CD14-positive monocyte (primary cell): ENCODE measurements around the gene ABCA2. TPM values are rescaled to one million over a fixed set of nuclear protein-coding genes. Genes with fewer than 3 reads are reported as not detected.

Source experiments
- DNase-seq, 3 donors: peaks; one replicate each; pipeline ENCODE4 v3.0.0-alpha.2; 2011 to 2022
- H2AFZ ChIP-seq: 2 replicates; pipeline ENCODE4 v1.6.0; 2012; ENCODE audit warnings: mild to moderate bottlenecking, low read depth, low read length, inconsistent platforms; ENCODE audit not compliant: insufficient read depth, poor library complexity, severe bottlenecking
- H3K27ac ChIP-seq, 2 donors: 1 replicate in 1 of 2; 2 replicates in 1 of 2; pipeline ENCODE4 v1.5.1; 2012 to 2013; ENCODE audit warnings: low read length in 2 of 2, control low read depth in 1 of 2, inconsistent platforms in 1 of 2, low read depth in 1 of 2, mild to moderate bottlenecking in 1 of 2
- H3K27me3 ChIP-seq, 2 donors: one replicate each; pipeline versions ENCODE4 v1.6.0 to v1.6.1; 2011 to 2013; ENCODE audit warnings: low read length in 2 of 2; ENCODE audit not compliant: control insufficient read depth in 2 of 2, insufficient read depth in 2 of 2
- H3K36me3 ChIP-seq, 2 donors: replicated peaks in 1 of 2; 1 replicate in 1 of 2; 2 replicates in 1 of 2; pipeline versions ENCODE4 v1.5.1 to v1.6.1; 2012 to 2013; ENCODE audit warnings: low read length in 2 of 2, control low read depth in 1 of 2, inconsistent platforms in 1 of 2, mild to moderate bottlenecking in 1 of 2; ENCODE audit not compliant: insufficient read depth in 2 of 2, control insufficient read depth in 1 of 2
- H3K4me1 ChIP-seq, 2 donors: 1 replicate in 1 of 2; 2 replicates in 1 of 2; pipeline versions ENCODE4 v1.5.1 to v1.6.1; 2012 to 2013; ENCODE audit warnings: low read length in 2 of 2, control low read depth in 1 of 2, inconsistent platforms in 1 of 2, mild to moderate bottlenecking in 1 of 2, moderate library complexity in 1 of 2; ENCODE audit not compliant: insufficient read depth in 2 of 2, control insufficient read depth in 1 of 2
- H3K4me2 ChIP-seq: replicated peaks from 2 replicates; pipeline ENCODE3; 2012; ENCODE audit warnings: low read length, moderate library complexity, mild to moderate bottlenecking; ENCODE audit not compliant: poor library complexity, severe bottlenecking; ENCODE audit errors: extremely low read depth
- H3K4me3 ChIP-seq, 3 experiments: fragments of 200-600 bp in 1 of 3; sonication (generic) in 1 of 3; replicated peaks in 1 of 3; 1 replicate in 2 of 3; 2 replicates in 1 of 3; pipeline ENCODE4 v1.5.1; 2011 to 2013; ENCODE audit warnings: low read length in 3 of 3, mild to moderate bottlenecking in 3 of 3, control low read depth in 2 of 3, low read depth in 2 of 3, inconsistent platforms in 1 of 3, moderate library complexity in 1 of 3
- H3K79me2 ChIP-seq: 2 replicates; pipeline ENCODE4 v1.6.0; 2012; ENCODE audit warnings: mild to moderate bottlenecking, control low read depth, inconsistent platforms, low read length, moderate library complexity; ENCODE audit not compliant: insufficient read depth
- H3K9ac ChIP-seq: 2 replicates; pipeline ENCODE4 v1.6.0; 2017; ENCODE audit warnings: low read length, mild to moderate bottlenecking; ENCODE audit not compliant: insufficient read depth, poor library complexity, severe bottlenecking
- H3K9me3 ChIP-seq, 2 donors: replicated peaks in 1 of 2; 1 replicate in 1 of 2; 2 replicates in 1 of 2; pipeline versions ENCODE4 v1.5.1 to v1.6.1; 2012 to 2013; ENCODE audit warnings: low read length in 2 of 2, control low read depth in 1 of 2; ENCODE audit not compliant: control insufficient read depth in 1 of 2, insufficient read depth in 1 of 2
- H4K20me1 ChIP-seq: 2 replicates; pipeline ENCODE4 v1.6.0; 2012; ENCODE audit warnings: mild to moderate bottlenecking, low read length, control low read depth, moderate library complexity; ENCODE audit not compliant: insufficient read depth
- H3K27ac Mint-ChIP-seq, 7 donors: one replicate each; pipeline ENCODE4 v1.8.0; 2020; ENCODE audit warnings: mild to moderate bottlenecking in 7 of 7, mixed read lengths in 7 of 7, moderate library complexity in 6 of 7, inconsistent platforms in 2 of 7
- H3K27me3 Mint-ChIP-seq, 3 donors: one replicate each; pipeline ENCODE4 v1.8.0; 2021 to 2022; ENCODE audit warnings: low read depth in 3 of 3, mild to moderate bottlenecking in 3 of 3, mixed read lengths in 3 of 3, moderate library complexity in 3 of 3, inconsistent platforms in 1 of 3
- H3K36me3 Mint-ChIP-seq, 2 donors: one replicate each; pipeline ENCODE4 v1.8.0; 2020; ENCODE audit warnings: mixed read lengths in 2 of 2, inconsistent platforms in 1 of 2, mild to moderate bottlenecking in 1 of 2
- H3K4me1 Mint-ChIP-seq: one replicate; pipeline ENCODE4 v1.8.0; 2020; ENCODE audit warnings: mild to moderate bottlenecking, mixed read lengths
- H3K4me3 Mint-ChIP-seq, 2 donors: one replicate each; pipeline ENCODE4 v1.8.0; 2020; ENCODE audit warnings: mild to moderate bottlenecking in 2 of 2, mixed read lengths in 2 of 2, moderate library complexity in 1 of 2
- H3K9me3 Mint-ChIP-seq, 7 donors: one replicate each; pipeline ENCODE4 v1.8.0; 2020 to 2022; ENCODE audit warnings: mixed read lengths in 7 of 7, mild to moderate bottlenecking in 6 of 7, moderate library complexity in 6 of 7, inconsistent platforms in 2 of 7
- CTCF ChIP-seq: fragments of 200-600 bp; IDR thresholded peaks from one replicate; pipeline ENCODE4 v1.8.0; 2022; ENCODE audit warnings: antibody characterized with exemption, mild to moderate bottlenecking
- WGBS: methylation state at CpG from one replicate; pipeline ENCODE4 v1.1.5; 2013; ENCODE audit warnings: missing lambda C conversion rate; ENCODE audit not compliant: insufficient coverage; 5-methylcytosine and 5-hydroxymethylcytosine counted together
- intact Hi-C, 2 donors: fragments of 100-400 bp; cut with micrococcal nuclease; formaldehyde crosslinking; loops; one replicate each; pipeline versions ENCODE4 v1.15.0 to v1.15.1; 2023
- polyA plus RNA-seq, 3 donors: library from polyadenylated mRNA; depleted of rRNA in 1 of 3; unstranded in 2 of 3; stranded (reverse) in 1 of 3; fragments of 300-500 nt in 2 of 3; fragments of >200 nt in 1 of 3; fragmentation: Illumina TruSeq in 2 of 3; gene quantifications; 1 replicate in 2 of 3; 2 replicates in 1 of 3; pipeline ENCODE4 v1.2.3, GENCODE V29; 2012 to 2021

The ABCA2 gene
- polyA plus RNA-seq, 3 donors, result 0.18 to 30.7 (median 0.40) TPM

GRCh38 chr9:137074657-137075274 lies 46.7 kb upstream of the ABCA2 start:
- Histone ChIP-seq H2AFZ (no peak overlapping the region), H3K4me3 (no peak overlapping the region), H3K9me3 (no peaks in the 10 kb centered on the region), H3K9ac (no peak overlapping the region), H3K27ac (peak overlapping the region in 1 of 2 donors; percentile 87), H3K36me3 (peaks cover 6 to 7% of the 10 kb centered on the region in 2 donors), H3K27me3 (no peaks in the 10 kb centered on the region), H3K79me2 (no peaks in the 10 kb centered on the region), H4K20me1 (peaks cover 17% of the 10 kb centered on the region), H3K4me1 (peaks cover 36 to 75% of the 10 kb centered on the region in 2 donors), H3K4me2 (no peak overlapping the region)
- peaks cover 4 to 13% of the 10 kb centered on the region in 2 donors for H3K36me3 Mint-ChIP-seq
- intact Hi-C loops, result no loop called here
- 76% methylated on average over 9 of the region's 12 CpGs for WGBS
- peaks cover 0 to 4% (median 2%) of the 10 kb centered on the region in 7 donors for H3K9me3 Mint-ChIP-seq
- DNase-seq, result no peak
- peak overlapping the region in 1 of 2 donors; percentile 39 for H3K4me3 Mint-ChIP-seq
- H3K27me3 Mint-ChIP-seq, result peaks cover 0 to 3% (median 0%) of the 10 kb centered on the region in 3 donors
- H3K27ac Mint-ChIP-seq, result peak overlapping the region; percentile 89 to 96 (median 93)
- TF ChIP-seq CTCF, result no peak
- H3K4me1 Mint-ChIP-seq, result peaks cover 64% of the 10 kb centered on the region

DNA sequence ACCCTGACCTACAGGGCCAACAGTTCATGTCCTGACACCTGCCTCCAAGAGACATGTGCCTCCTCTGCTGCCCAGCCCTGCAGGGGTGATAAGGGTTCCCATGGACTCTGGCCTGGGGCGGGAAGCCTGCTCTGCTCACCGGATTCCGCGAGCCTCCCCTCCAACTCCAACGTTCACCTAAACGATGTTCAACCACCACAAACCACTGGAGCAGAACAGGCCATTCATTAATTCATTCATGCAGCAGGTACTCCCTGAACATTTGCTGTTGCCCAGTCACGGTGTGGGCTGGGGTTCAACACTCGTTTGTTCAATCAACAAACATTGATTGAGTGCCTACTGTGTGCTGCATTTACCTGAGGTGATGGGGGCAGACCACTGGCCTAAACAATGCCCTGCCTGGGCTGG lies 46.0 kb upstream of the ABCA2 start:
- no peaks in the 10 kb centered on the region for H3K9me3 ChIP-seq
- peak overlapping the region in 1 of 2 donors; percentile 87 for H3K27ac ChIP-seq
- H3K36me3 ChIP-seq, result no peaks in the 10 kb centered on the region
- H3K27ac Mint-ChIP-seq, result peak overlapping the region; percentile 87 to 96 (median 93)
- no peak overlapping the region for H3K4me3 Mint-ChIP-seq
- H3K4me2 ChIP-seq, result no peak overlapping the region
- H3K9ac ChIP-seq, result no peak overlapping the region
- 81% methylated on average over 8 of the region's 8 CpGs for WGBS
- peaks cover 10% of the 10 kb centered on the region for H4K20me1 ChIP-seq
- peaks cover 43 to 82% of the 10 kb centered on the region in 2 donors for H3K4me1 ChIP-seq
- H3K27me3 Mint-ChIP-seq, result peaks cover 0 to 3% (median 0%) of the 10 kb centered on the region in 3 donors
- peaks cover 0 to 4% (median 2%) of the 10 kb centered on the region in 7 donors for H3K9me3 Mint-ChIP-seq
- H3K4me3 ChIP-seq, result no peak overlapping the region
- peaks cover 69% of the 10 kb centered on the region for H3K4me1 Mint-ChIP-seq
- peaks cover 0 to 5% of the 10 kb centered on the region in 2 donors for H3K27me3 ChIP-seq
- H2AFZ ChIP-seq, result no peak overlapping the region
- intact Hi-C loops, result no loop called here
- DNase-seq, result no peak
- TF ChIP-seq CTCF, result no peak
- peaks cover 0 to 6% of the 10 kb centered on the region in 2 donors for H3K36me3 Mint-ChIP-seq
- peaks cover 2% of the 10 kb centered on the region for H3K79me2 ChIP-seq
